Mucosa of descending colon (tissue), 3 donors: ENCODE results near the gene DCAF10. TPM values are rescaled to one million over a fixed set of nuclear protein-coding genes. Genes with fewer than 3 reads are reported as not detected.
"Not testable (repeated sequence)": the region's sequence is repeated elsewhere in the genome, so short reads cannot be mapped to it uniquely, and the experiment has no call there.

Experiments
- ATAC-seq: fragments of 200-7000 bp; cut with Tn5 transposase; one replicate; pipeline ENCODE4 v1.9.1; 2020; ENCODE audit warnings: mild to moderate bottlenecking, moderate library complexity
- DNase-seq, 3 donors: peaks; one replicate each; pipeline ENCODE4 v3.0.0-alpha.2; 2020
- H3K36me3 ChIP-seq: fragments of 200-600 bp; one replicate; pipeline ENCODE4 v1.8.0; 2021; ENCODE audit warnings: low read depth, mild to moderate bottlenecking
- H3K4me1 ChIP-seq: fragments of 200-600 bp; one replicate; pipeline ENCODE4 v1.8.0; 2021; ENCODE audit warnings: low read depth, mild to moderate bottlenecking
- H3K4me3 ChIP-seq: fragments of 200-600 bp; one replicate; pipeline ENCODE4 v1.8.0; 2021; ENCODE audit warnings: mild to moderate bottlenecking
- H3K9me3 ChIP-seq: fragments of 200-600 bp; one replicate; pipeline ENCODE4 v1.8.0; 2021; ENCODE audit warnings: mild to moderate bottlenecking
- intact Hi-C, 2 donors: fragments of 100-400 bp; cut with DNase I in 1 of 2; cut with micrococcal nuclease in 1 of 2; formaldehyde crosslinking; loops; one replicate each; pipeline versions ENCODE4 v1.11.0 to v1.11.1; 2022; cut with DNase I, micrococcal nuclease
- total RNA-seq, 3 donors: library from RNA; stranded (reverse); fragmentation: NEBNext Ultra II Directional in 2 of 3; extraction: Animal tissue kit (Norgen Biotek cat#: 25700) in 2 of 3; gene quantifications; one replicate each; pipeline versions ENCODE4 v1.2.1 to v1.2.4, GENCODE V29; 2021 to 2023
- TF ChIP-seq, protein P1 (sequence below): fragments of 200-600 bp; IDR thresholded peaks from one replicate; pipeline ENCODE4 v1.8.0; 2022; ENCODE audit warnings: antibody characterized with exemption, mild to moderate bottlenecking
- donor health status: DM: no; HTN: no; CAD: no; lungs with moderate emphysema.
- donor health status: DM: no; HTN: no; CAD: no.
- donor health status: DM: no; HTN: yes; CAD: no.

DCAF10 gene
- total RNA-seq, 3 donors from 2014 or later, result 18.5 to 37.8 (median 26.6) TPM

DNA sequence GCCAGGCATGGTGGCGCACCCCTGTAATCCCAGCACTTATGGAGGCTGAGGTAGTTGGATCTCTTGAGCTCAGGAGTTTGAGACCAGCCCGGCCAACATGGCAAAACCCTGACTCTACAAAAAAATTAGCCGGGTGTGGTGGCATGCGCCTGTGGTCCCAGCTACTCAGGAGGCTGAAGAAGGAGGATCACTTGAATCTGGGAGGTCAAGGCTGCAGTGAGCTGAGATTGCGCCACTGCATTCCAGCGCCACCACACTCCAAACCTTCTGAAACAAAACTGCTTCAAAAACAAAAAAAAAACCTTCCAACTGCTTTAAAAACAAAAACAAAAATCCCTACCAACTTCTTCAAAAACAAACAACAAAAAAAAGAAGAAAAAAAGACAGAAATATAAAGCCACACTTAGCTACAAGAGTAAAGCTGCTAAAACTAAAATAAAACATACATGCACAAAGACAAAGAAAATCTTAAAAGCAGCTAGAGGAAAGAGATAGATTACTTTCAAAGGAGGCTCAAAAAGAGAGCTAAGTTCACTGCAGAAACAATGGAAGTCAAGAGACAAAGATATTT lies 11.4 kb downstream of the DCAF10 start:
- no peak overlapping the region for H3K4me3 ChIP-seq
- DNase-seq, result no peak
- no peaks in the 10 kb centered on the region for H3K4me1 ChIP-seq
- TF ChIP-seq, protein P1, sequence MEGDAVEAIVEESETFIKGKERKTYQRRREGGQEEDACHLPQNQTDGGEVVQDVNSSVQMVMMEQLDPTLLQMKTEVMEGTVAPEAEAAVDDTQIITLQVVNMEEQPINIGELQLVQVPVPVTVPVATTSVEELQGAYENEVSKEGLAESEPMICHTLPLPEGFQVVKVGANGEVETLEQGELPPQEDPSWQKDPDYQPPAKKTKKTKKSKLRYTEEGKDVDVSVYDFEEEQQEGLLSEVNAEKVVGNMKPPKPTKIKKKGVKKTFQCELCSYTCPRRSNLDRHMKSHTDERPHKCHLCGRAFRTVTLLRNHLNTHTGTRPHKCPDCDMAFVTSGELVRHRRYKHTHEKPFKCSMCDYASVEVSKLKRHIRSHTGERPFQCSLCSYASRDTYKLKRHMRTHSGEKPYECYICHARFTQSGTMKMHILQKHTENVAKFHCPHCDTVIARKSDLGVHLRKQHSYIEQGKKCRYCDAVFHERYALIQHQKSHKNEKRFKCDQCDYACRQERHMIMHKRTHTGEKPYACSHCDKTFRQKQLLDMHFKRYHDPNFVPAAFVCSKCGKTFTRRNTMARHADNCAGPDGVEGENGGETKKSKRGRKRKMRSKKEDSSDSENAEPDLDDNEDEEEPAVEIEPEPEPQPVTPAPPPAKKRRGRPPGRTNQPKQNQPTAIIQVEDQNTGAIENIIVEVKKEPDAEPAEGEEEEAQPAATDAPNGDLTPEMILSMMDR, result no peak
- no peaks in the 10 kb centered on the region for H3K9me3 ChIP-seq
- no peaks in the 10 kb centered on the region for H3K36me3 ChIP-seq
- no peak for ATAC-seq
- intact Hi-C loops, result no loop called here

DNA sequence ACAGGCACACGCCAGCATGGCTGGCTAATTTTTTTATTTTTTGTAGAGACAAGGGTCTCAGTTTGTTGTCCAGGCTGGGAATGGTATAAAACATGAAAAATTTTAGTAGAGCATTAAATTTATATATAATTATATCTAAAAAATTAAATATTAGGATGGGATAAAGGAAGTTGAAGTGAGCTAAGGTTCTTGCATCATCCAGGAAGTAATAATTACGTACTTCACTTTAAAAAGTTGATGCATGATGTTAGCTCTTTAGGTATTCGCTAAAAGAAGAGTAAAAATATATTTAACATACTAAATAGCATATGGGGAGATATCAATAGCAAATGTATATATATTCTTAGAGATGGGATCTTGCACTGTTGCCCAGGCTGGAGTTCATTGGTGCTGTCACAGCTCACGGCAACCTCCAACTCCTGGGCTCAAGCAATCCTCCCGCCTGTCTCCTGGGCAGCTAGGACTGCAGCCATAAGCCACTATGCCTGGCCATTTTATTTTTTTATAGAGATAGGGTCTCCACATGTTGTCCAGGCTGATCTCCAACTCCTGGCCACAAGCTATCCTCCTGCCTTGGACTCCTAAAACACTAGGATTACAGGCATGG lies 12.3 kb downstream of the DCAF10 start:
- TF ChIP-seq, protein P1, result no peak
- H3K4me3 ChIP-seq, result no peak overlapping the region
- intact Hi-C loops, result no loop called here
- H3K36me3 ChIP-seq, result no peaks in the 10 kb centered on the region
- ATAC-seq, result no peak
- no peaks in the 10 kb centered on the region for H3K9me3 ChIP-seq
- no peaks in the 10 kb centered on the region for H3K4me1 ChIP-seq
- DNase-seq, result no peak

DNA sequence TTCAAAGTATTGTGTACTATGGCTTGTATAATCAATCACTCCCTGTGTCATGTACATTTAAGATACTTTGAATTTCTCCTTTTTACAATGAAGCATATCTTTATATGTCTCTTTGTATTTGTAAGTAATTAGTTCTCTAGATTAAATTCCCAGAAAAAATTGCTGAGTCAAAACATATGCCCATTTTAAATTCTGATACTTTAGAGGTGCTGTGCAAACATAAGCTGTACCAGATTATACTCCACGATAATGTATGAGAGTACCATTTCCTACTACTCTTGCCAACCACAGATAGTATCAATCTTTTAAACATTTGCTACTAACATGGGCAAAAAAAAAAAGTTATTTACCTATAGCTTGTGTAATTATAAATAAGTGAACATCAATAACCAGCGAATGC lies 18.3 kb downstream of the DCAF10 start:
- H3K4me3 ChIP-seq, result no peak overlapping the region
- H3K9me3 ChIP-seq, result no peaks in the 10 kb centered on the region
- H3K4me1 ChIP-seq, result no peaks in the 10 kb centered on the region
- TF ChIP-seq, protein P1, result no peak
- no peak for DNase-seq
- no peak for ATAC-seq
- intact Hi-C loops, result no loop called here
- no peaks in the 10 kb centered on the region for H3K36me3 ChIP-seq

DNA sequence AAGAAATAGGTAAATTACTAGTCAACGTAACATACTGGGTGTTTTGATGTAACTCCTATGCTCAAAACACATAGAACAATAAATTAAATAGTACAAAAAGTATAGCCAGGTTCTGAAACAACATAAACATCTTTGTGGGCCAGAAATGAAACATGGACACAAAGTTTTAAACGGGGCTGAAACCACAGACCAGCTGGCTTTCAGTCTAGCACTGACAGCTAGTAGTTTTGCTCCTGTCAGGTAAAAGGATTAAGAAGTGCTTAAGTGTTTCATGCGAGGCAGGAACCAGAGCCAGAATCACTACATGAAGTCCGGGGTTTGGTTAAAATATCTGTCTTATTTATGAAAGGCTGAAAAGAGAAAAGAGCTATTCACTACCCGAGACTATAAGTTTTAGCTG lies 19.5 kb downstream of the DCAF10 start:
- no peak overlapping the region for H3K4me3 ChIP-seq
- intact Hi-C loops, result no loop called here
- TF ChIP-seq, protein P1, result no peak
- H3K4me1 ChIP-seq, result no peaks in the 10 kb centered on the region
- ATAC-seq (no peak), DNase-seq (no peak)
- H3K9me3 ChIP-seq, result no peaks in the 10 kb centered on the region
- H3K36me3 ChIP-seq, result no peaks in the 10 kb centered on the region

DNA sequence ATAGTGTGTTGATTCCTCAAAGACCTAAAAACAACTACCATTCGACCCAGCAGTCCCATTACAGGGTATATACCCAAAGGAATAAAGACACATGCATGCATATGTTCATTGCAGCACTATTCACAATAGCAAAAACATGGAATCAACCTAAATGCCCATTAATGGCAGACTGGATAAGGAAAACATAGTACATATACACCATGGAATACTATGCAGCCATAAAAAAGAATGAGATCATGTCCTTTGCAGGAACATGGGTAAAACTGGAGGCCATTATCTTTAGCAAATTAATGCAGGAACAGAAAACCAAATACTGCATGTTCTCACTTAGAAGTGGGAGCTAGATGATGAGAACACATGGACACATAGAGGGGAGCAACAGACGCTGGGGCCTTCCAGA lies 24.6 kb downstream of the DCAF10 start:
- H3K36me3 ChIP-seq, H3K4me1 ChIP-seq, H3K4me3 ChIP-seq, ATAC-seq, intact Hi-C loops, H3K9me3 ChIP-seq, DNase-seq: not testable (repeated sequence)

DNA sequence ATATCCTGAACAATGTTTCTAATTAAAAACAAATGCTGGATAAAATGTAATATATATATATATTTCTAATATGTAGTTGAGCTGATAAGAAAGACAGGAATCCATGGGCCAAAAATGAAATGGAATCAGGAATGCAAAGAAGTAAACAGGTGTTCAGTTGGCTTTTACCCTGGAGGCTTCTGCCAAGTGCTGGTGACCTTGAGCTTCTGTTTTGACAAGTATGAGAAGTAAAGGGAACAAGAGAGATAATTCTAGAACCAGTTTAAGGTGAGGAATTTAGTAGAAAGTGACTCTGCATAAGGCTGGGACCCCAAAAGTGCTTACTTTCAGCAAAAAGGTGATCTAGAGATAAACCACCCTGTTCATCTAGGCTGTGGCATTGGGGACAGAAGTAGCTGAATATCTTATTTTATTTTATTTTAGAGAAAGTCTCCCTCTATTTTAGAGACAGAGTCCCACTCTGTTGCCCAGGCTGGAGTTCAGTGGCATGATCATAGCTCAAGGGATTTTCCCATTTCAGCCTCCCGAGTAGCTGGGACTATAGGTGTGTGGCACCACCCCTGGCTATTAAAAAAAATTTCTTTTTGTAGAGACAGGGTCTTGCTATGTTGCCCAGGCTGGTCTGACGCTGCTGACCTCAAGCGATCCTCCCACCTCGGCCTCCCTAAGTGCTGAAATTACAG lies 27.0 kb downstream of the DCAF10 start:
- H3K4me3 ChIP-seq, result no peak overlapping the region
- no peaks in the 10 kb centered on the region for H3K36me3 ChIP-seq
- DNase-seq (no peak), ATAC-seq (no peak)
- intact Hi-C loops, result no loop called here
- H3K4me1 ChIP-seq, result no peaks in the 10 kb centered on the region
- TF ChIP-seq, protein P1, result no peak
- no peaks in the 10 kb centered on the region for H3K9me3 ChIP-seq
